ENCODE data around the gene ASCC3.

- TF ChIP-seq CTCF (IDR thresholded peaks at IDR 0.05) = no peak
- TF ChIP-seq EP300 (IDR thresholded peaks at IDR 0.05) = no peak
Observed at GRCh38 chr6:100665041-100665380, 216.1 kb downstream of the ASCC3 start.

All from tibial nerve (tissue), 4 donors.